SW 1271 (cell line): ENCODE measurements around the gene TRIM31.

Experiments
- DNase-seq, 2 experiments: peaks; one replicate each; lab custom pipeline; 2025; lab: John Stamatoyannopoulos, UW

Gene TRIM31, protein sequence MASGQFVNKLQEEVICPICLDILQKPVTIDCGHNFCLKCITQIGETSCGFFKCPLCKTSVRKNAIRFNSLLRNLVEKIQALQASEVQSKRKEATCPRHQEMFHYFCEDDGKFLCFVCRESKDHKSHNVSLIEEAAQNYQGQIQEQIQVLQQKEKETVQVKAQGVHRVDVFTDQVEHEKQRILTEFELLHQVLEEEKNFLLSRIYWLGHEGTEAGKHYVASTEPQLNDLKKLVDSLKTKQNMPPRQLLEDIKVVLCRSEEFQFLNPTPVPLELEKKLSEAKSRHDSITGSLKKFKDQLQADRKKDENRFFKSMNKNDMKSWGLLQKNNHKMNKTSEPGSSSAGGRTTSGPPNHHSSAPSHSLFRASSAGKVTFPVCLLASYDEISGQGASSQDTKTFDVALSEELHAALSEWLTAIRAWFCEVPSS

GRCh38 chr6:30113003-30113759 is at the start of gene TRIM31:
TRIM31 (minus strand) TSS chr6:30113090; CDS start chr6:30112805, 285 bp downstream.
- DNase-seq, result no peak

DNA sequence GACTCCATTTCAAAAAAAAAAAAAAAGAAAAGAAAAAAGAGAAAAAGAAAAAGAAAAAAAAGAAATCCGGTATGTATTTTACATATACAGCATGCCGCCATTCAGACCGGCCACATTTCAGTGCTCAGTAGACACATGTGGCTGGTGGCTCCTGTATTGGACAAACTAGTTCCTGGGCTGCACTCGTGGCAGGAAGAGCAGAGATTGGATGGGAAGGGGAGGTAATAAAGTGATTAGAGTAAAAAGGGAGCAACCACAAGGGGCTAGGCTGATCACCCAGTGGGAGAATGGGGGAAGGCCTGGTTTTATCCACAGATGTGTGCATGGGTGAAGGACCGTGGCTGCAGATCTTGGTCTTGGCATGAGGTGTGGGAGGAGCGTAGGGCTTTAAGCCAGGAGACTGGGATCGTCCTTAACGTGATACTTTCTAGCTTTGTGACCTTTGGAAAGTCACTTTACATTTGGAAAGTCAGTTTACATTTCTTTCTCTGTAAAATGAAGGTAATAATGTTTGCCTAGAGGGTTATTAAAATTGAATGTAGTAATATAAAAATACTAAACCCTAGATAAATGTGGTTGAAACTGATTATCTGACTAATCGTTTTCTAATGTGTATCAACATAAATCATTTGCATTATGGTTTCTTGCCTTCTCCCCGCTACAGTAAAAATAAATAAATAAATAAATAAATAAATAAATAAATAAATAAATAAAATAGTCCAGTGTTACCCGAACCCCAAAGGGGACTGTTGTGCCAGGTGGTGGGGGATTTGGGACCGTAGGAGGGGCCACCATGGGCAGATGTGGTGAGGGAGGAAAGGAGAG is 49.6 kb upstream of the TRIM31 start:
- DNase-seq, result no peak

DNA sequence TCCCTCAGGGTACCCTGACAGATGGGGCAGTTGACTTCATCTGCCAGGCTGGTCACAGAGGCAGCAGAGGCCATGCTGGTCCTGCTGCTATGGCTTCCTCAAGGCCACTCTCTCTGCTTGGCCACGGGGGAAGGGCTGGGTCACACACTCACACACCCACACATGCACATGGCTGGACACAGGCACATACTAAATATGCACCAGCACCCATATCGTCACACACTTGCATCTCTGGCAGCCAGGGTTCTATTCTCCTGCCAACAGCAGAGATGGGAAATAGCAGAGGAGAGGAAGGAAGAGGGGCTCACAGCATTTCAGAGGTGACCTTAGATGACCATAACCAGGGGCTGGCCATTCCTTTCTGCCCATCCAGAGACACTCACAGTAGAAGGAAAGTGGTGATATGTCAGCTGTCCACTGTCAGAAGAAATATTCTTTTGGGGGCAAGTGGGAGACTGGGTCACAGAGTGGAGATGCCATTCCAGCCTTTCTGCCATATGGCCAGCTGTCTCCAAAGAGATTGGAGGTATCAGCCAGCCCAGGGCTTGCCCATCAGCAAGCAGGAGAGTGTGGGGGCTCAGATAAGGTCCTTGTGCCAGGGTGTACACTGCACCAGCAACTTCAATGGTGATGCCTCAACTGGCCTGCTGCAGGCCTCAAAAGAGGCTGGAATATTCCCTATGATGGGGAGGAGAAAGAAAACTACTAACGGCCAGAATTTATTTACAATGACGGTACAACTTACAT is 48.1 kb upstream of the TRIM31 start, which contains the start of gene TRIM10:
TRIM10 (minus strand) TSS at position 427 of the 747 bp plus-strand sequence; CDS start at position 74, 353 bp downstream.
- DNase-seq, result no peak

DNA sequence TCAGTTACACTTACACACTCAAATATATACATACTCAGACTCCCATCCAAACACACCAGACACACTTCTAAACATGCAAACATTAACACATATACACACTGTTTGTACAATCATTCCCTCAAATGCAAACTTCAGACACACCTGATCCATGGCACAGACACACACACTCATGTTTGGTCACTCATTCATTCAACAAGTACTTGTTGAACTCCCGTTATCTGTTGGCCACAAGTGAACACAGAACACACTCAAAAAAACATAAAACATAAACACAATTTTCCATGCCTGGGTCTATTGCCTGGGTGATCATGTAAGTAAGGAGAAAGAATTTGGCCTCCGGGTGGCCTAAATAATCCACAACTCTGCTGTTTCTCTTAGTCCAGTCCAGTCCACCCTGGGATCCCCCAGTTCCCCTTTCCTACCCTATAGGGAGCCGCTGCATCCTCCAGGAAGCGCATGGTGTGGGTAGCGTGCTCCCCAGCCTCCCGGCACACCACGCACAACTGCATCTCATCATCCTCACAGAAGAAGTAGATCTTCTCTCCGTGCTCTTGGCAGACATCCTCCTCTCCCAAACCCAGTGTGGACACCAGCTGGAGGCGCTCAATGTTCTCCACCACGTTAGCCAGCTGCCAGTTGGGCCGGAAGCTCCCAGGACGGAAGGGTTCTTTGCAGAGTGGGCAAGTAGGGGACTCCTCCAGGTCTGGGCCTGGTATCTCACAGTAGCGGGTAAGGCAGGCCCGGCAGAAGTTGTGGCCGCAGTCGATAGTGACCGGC is 47.3 kb upstream of the TRIM31 start:
- no peak for DNase-seq

DNA sequence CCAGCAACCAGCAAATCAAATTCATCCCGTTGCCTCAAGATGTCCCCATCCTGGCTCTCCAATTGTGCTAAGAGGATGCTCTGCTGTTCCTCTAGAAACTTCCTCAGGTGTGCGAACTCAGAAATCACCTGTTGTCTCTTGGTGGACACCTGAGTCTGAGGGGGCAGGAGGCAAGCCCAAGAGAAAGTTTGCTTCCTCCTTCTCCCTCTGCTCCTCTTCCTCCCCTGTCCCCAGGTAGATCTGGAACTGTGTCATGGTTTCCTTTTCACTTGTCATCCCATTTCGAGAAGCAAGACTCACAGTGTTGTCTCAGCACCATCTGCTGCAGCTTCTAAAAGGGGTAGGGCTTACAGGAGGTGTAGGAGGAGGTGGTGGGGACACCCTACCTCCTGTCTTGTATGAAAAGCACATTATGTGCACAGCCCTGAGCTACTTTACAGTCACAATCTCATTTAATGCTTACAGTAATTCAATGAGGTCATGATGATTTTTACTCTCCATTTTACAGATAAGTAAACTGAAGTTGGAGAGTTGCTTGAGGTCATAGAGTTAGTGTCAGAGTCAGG is 45.7 kb upstream of the TRIM31 start:
- DNase-seq, result no peak

DNA sequence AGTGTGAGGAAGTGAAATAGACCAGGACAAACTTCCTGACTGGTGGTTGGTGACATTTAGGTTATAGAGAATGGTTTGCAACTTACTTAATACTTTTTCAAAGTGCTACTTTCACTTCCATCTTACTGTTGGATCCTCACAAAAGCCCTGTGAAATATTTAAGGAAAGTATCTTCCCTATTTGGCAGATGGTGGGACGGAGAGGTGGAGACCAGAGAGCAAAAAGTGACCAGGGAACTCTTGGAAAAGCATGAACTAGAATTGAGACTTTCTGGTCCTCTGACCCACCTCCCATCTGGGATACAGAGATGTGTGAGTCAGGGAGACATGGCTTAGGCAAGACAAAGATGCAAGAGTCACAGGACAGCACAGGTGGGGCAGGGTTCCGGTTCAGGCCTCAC is 45.1 kb upstream of the TRIM31 start:
- DNase-seq, result no peak

DNA sequence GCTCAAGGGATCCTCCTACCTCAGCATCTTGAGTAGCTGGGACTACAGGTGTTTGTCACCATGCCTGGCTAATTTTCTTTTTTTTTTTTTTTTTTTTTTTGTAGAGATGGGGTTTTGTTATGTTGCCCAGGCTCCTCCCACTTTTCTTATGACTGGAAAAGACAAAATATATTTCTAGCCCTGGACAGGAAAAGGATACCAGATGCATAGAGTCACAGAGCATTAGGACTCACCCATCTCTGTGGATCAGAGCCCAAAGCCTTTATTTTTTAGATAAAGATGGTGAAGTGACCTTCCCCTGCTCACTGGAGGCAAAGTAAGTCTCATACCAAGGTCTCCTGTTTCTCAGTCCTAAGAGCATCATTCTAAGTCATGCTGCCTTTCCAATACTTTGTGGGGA is 44.7 kb upstream of the TRIM31 start:
- DNase-seq, result no peak

DNA sequence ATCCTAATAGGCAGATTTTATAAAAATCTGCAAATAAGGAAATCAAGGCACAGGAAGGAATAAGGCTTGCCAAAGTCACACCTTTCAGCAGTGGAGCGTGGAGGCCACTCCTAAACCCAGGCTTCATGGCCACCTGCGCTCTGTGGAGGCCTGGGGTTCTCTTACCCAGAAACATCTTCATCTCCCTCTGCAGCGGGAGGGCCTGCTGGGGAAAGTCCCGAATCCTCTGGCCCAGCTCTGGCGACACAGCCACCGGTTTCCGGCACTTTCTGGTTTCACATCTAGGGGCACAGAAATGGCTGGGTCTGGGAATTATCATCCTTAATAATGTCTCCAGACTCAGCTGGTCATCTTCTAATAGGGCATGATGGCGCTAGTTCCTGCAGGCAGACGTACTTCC is 43.9 kb upstream of the TRIM31 start:
- no peak for DNase-seq

DNA sequence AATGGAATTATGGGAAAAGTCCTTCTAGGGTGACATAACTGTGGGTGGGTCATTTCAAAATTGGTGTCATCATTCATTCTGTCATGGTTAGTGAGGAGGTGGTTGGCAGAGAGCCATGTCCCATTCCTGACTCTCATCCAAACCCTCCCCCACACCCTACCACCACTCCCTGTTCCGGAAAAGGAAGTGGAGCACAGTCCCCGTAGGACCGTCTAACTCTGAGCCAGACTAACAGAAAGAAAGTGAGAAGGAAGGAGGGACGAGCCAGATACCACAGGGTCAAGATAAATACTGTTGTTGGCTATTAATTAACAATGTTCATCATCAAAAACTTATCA is 43.3 kb upstream of the TRIM31 start:
- no peak for DNase-seq

GRCh38 chr6:30155520-30156261 is 42.8 kb upstream of the TRIM31 start:
- DNase-seq, result no peak

GRCh38 chr6:30154709-30155519 is 42.0 kb upstream of the TRIM31 start:
- DNase-seq, result no peak

GRCh38 chr6:30154061-30154460 is 41.2 kb upstream of the TRIM31 start:
- no peak for DNase-seq

DNA sequence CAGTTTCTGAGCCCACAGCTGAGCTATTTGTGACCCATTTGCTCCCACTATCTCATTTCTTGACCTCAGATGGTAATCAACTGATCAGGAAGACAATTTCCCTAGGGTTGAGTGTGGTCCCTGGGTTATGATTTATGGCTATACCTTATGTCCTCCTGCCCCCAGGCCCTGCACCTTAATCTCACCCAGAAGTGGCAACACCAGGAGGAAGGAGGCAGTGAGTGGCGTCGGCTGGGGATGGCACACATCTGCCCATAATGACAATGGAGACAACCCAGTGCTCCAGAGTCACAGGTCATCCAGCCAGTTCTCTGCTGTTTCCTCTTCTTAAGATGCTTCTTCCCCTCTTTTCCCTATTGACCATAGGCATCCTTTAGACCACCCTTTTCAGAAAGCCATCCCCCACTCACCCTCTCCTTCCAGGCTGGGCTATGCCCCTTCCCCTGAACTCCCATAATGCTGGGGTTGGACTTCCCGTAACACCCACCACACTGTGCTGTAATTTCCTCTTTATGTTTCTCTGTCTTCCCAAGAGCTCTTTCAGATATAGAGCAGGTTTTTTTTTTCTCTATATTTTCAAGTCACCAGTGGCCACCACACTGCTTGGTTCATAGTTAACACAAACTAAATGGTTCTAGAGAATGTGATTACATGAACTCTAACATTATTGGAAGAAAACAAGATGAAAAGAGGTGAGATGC is 40.2 kb upstream of the TRIM31 start:
- DNase-seq, result no peak

GRCh38 chr6:30152016-30152673 is 39.3 kb upstream of the TRIM31 start:
- no peak for DNase-seq

DNA sequence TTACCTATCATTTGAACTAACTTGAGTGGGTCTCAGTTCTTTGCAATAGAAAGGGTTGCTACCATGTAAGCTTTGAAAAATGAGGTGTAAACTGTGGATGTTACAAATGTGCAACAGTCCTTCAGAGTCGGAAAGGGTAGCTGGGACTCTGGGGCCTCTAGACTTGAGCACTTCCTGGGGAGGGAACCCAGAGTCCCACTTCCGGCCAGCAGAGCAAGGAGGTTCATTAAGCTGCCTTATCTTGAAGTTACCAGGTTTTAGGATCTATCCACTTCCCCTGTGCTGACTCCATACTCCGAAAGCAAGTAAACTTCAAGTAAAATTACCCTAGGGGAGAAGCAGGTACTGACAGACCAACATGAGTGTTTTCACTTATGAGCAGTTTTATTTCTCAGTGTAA is 38.7 kb upstream of the TRIM31 start:
- no peak for DNase-seq

DNA sequence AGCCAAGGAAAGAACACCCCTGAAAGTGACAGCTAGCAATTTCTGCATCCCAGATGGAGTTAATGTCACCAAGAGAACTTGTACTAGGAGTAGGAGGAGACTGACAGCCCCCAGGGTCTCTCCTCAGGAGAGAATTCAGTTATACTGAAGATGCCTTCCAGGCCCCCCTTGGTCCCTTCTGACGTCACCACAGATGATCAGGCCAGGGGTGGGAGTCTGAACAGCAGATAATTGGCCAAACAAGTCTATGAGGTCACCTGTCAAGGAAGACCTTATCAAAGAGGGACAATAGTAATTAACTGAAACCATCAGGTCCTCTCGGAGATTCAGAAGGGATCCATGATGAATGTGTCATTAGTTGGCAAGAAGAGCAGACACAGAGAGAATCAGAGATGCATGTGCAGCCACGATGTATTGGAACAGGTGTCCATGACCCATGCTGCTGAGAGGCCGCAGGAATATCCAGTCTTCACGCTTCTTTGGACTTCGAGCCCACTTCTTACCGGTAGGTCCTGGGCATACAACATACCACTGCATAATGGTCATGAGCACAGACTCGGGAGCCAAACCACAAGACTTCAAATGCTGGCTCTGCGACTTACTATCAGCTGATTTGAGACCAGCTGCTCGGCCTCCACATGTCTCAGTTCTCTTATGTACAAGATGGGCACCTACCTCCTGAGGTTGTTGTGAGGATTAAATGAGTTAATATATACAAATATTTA is 37.9 kb upstream of the TRIM31 start:
- no peak for DNase-seq
